WTC11 (cell line): ENCODE data around the gene SLC8A3. TPM values are rescaled to one million over a fixed set of nuclear protein-coding genes. Genes with fewer than 3 reads are reported as not detected.

ENCODE experiments used
- total RNA-seq: library from RNA; stranded (reverse); gene quantifications from 3 replicates; pipeline ENCODE4 v1.2.3, GENCODE V29; 2021

Gene SLC8A3
- total RNA-seq, 1 experiment from 2014 or later: 0.63 TPM

Other genes starting within 250 kb of the SLC8A3 start
- 48.7 to 59.5 TPM (median 58.0 TPM) in 3 replicates for gene COX16, start 170.7 kb upstream of the SLC8A3 start, total RNA-seq
- 24.1 to 27.9 TPM (median 27.9 TPM) in 3 replicates for gene SYNJ2BP, start 228.1 kb upstream of the SLC8A3 start, total RNA-seq